GM21423 (cell line): ENCODE results near the gene TADA3.

ENCODE experiments used
- ATAC-seq: cut with Tn5 transposase; IDR thresholded peaks from one replicate; pipeline ENCODE4 v1.9.1; 2021; ENCODE audit warnings: mild to moderate bottlenecking, moderate library complexity; ENCODE audit not compliant: unreplicated experiment

The TADA3 gene

DNA sequence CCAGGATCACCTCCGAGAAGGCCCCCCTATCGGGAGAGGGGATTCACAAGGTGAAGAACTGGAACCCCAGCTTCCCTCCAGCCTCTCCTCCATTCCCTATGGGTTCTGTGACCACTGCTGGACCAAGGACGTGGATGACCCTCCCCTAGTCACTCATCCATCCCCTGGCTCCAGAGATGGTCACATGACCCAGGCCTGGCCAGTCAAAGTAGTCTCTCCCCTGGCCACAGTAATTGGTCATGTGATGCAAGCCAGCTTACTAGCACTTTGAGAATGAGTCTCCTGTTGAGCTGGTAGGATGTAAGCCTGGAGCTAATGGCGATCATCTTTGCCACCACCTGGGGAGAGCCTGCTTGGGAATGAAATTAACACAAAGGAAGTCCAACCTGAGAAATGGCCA, 26.4 kb downstream of the TADA3 start:
- no peak for ATAC-seq

DNA sequence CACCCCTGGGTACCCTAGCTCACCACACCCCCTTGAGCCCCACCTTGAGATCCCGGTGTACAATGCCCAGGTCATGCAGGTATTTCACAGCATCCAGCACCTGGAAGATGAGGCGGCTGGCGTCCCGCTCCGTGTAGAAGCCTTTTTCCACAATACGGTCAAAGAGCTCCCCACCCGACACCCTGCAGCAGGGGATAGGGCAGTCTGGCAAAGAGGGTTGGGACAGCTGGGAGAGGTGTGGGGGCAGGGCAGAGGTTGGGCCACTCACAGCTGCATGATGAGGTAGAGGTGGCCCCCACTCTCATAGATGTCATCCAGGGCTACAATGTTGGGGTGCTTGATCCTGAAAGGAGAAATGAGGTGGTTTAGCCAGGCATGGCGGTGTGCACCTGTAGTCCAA, 29.4 kb downstream of the TADA3 start:
- no peak for ATAC-seq

DNA sequence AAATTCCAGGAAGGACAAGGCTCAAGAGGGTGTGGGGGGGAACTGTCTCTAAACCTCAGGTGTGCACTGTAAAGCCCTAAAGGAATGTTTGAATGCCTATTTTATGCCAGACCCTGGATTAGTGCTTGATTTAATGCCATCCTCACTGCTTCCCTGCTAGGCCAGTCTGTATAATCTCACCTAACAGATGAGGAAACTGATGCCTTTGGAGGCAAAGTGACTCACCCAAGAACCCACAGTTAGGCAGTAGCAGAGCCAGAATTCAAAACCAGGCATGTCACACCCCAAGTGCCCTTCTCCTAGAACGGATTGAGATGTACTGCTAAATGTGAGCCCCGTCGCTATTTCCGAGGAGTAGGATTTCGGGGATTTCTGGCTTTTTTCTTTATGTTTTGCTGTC, 30.4 kb downstream of the TADA3 start:
- ATAC-seq = no peak

DNA sequence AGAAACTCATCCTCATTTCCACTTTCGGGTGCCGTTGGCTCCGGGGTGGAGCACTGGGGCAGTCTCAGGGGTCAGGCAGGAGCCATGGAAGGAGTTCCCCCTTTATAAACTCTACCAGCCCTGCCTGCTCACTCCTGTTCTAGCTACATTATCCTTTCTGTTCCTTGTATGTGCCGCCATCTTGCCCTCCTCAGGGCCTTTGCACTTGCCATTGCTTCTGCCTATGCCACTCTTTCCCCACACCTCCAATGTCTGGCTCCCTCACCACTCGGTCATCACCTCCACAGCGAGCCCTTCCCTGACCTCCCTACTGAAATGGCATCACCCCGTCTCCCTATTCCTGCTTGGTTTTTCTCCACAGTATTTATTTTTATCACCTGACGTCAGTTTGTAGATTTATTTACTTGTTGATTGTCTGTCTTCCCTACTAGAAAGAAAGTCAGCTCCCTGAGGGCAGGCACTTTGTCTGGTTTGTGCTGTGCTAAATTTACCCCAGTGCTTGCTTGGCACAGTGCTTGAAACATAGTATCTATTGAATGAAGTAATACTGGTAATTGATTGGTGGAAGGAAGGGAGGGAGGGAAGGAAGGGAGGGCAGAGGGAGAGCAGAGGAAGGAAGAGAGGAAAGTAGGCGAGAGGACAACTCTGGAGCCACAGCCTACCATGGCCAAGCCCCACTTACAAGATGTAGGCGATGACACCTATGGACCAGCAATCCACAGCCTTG, 31.3 kb downstream of the TADA3 start:
- ATAC-seq = no peak

DNA sequence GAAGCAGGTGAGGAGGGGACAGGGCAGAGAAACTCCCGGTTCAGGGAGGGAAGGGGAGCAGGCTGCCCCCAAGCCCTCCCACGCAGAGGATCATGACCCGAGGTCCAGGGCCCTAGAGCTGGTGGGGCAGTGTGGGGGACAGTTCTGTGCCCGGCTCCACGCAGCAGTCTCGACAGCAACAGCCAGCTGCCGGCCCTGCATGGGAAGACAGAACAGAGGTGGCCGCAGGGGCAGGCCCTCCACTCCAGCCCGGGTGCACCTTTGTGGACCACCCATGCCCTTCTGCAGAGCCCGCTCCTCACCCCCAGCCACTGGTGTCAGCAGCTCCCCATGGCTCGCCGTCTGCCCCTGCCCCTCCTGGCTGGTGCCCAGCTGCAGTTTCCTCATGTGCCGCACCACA, 34.8 kb downstream of the TADA3 start:
- no peak for ATAC-seq

DNA sequence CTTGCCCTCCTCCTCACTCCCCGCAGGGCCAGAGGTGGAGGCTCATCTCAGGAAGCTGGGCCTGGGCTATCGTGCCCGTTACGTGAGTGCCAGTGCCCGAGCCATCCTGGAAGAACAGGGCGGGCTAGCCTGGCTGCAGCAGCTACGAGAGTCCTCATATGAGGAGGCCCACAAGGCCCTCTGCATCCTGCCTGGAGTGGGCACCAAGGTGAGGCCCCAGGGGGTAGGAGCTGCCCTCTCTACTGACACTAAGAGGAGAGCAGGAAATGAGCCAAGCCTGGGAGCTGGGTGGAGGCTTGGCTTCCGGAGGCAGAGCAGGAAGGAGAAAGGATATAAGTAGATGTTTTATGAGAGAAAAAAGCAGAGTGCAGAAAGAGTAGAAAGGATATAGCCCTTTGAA, 37.6 kb downstream of the TADA3 start:
- ATAC-seq = no peak

DNA sequence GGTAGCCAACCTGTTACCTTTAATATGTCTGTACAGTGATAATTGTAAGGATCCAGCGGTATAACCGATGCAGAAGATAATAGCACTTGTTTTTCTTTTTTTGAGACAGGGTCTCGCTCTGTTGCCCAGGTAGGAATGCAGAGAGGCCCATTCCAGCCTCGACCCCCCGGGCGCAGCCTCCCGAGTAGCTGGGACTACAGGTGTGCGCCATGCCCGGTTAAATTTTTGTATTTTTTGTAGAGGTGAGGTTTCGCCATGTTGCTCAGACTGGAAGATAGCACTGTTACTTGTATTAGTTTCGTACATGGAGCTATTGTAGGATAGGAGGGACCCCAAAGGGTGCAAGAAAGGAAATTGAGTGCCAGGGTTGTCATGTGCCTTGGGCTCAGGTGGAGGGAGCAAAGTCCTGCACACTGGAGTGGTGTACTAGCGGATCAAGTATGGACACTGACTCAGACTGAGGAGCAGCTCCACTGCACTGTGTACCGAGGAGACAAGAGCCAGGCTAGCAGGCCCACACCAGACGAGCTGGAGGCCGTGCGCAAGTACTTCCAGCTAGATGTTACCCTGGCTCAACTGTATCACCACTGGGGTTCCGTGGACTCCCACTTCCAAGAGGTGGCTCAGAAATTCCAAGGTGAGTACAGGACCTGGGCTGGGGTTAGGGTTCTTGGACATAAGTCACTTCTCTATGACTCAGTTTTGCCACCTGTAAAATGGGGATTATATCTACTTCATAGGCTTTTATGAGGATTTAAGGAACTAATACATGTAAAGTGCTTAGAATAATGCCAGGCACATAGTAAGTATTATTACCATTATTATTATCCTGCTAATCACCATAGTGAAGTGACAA, 41.5 kb downstream of the TADA3 start:
- ATAC-seq = no peak

DNA sequence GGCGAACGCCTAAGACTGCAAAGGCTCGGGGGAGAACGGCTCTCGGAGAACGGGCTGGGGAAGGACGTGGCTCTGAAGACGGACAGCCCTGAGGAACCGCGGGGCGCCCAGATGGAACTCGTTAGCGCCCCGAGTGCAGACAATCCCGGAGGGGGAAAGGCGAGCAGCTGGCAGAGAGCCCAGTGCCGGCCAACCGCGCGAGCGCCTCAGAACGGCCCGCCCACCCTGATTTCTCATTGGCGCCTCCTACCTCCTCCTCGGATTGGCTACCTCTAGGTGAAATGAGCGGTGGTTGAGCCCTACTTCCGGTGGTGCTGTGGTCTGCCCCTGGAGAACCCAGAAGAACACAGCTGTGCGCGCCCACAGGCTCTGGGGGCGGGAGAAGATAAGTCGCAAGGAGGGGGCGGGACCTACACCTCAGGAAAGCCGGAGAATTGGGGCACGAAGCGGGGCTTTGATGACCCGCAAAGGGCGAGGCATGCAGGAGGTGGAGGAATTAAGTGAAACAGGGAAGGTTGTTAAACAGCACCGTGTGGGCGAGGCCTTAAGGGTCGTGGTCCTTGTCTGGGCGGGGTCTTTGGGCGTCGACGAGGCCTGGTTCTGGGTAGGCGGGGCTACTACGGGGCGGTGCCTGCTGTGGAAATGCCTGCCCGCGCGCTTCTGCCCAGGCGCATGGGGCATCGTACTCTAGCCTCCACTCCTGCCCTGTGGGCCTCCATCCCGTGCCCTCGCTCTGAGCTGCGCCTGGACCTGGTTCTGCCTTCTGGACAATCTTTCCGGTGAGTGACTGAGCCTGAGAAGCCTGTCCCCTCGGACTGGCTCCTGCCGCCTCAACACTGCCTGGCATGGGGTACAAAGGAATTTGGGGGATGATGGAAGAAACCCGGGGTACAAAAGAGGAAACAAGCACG, 42.4 kb downstream of the TADA3 start, which contains the start of gene OGG1:
Gene OGG1 (plus strand): TSS at position 308 of the 911 bp plus-strand sequence. CDS start 335 bp downstream, at position 643.
- peak; percentile 91 for ATAC-seq

DNA sequence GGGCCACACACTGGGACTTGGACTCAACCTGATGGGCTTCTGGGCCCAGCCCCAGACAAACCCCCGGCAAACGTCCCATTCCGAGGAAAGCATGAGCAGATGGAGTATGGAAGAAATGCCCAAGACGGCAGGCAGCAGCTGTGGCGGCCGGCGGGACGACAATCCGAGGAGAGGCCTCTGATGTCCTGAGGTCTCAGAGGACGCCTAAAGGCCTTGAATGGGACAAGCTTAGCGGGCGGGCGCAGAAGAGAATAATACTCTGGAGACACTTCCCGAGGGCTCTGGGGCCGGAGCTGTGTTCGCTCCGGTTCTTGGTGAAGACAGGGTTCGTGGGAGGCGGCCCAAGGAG, 43.0 kb downstream of the TADA3 start:
- ATAC-seq = no peak

DNA sequence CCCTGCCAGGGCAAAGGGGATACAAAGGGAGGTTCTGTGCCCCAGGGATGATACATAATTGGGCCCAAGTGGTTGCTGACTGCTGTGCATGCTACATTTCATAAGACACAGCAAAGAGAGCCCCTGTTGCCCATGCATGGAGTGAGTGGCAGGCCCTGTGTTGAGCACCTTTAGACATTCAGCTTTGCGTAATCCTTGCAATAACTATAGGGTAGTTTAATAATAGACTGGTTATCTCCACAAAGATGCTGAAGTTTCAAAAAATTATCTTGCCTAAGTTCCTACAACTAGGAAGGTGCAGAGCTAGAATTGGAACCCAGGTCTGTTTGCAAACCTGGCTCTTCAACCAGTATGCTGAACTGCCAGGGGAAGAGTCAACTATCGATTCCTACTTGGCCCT, 44.2 kb downstream of the TADA3 start:
- ATAC-seq = no peak

DNA sequence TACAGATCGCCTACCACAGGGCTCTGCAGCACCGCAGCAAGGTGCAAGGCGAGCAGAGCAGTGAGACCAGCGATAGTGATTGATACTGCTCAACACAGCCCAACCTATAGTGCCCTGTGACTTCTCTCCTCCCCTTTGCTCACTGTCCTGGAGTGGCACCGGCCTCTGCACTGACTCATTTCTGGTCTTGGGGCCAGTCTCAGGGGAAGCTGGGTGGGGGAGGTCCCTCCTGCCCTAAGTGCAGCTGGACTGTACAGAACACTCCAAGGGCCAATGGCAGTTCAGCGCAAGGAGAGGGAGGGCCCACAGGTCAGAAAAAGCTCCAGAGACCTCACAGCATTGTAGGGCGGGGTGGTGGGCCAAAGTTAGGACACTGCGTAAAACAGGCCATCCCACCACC, 45.0 kb downstream of the TADA3 start:
- ATAC-seq = no peak

DNA sequence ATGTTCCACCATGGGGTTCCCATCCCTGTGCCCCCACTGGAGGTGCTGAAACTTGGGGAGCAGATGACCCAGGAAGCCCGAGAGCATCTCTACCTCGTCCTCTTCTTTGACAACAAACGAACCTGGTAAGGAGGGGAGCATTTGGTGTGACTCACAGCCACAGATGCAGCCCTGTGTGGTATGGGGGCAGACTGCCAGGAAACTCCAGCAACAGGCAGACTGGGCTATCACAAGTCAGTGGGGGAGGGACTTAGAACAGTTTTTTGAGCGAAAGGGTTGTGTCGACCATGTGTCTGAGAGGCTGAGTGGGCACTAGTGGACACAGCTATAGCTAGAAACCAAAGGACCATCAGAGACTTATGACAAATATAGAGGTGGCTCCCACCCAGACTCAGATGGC, 45.9 kb downstream of the TADA3 start:
- ATAC-seq = no peak

DNA sequence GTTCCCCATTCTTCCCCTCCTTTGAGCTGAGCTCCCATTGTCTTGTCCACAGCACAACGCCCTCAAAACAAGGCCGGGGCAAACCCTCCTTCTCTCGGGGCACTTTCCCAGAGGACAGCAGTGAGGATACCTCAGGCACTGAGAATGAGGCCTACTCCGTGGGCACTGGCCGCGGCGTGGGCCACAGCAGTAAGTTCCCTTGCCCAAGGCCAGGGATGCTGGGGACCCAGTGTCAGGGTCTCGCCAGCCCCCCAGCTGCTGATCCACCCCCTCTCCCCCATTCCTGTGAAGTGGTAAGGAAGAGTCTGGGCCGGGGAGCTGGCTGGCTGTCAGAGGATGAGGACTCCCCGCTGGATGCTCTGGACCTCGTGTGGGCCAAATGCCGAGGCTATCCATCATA, 46.8 kb downstream of the TADA3 start:
- no peak for ATAC-seq

DNA sequence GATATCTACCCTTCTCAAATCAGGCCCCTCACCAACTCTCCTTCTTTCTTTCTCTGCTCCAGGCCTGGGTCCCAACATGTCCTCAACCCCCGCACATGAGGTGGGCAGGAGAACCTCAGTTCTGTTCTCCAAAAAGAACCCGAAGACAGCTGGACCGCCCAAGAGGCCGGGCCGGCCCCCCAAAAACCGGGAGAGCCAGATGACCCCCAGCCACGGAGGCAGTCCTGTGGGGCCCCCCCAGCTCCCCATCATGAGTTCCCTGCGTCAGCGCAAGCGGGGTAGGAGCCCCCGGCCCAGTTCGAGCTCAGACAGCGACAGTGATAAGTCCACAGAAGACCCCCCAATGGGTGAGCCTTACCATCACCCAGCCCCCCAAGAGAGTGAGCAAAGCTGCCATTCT, 48.1 kb downstream of the TADA3 start:
- no peak for ATAC-seq

DNA sequence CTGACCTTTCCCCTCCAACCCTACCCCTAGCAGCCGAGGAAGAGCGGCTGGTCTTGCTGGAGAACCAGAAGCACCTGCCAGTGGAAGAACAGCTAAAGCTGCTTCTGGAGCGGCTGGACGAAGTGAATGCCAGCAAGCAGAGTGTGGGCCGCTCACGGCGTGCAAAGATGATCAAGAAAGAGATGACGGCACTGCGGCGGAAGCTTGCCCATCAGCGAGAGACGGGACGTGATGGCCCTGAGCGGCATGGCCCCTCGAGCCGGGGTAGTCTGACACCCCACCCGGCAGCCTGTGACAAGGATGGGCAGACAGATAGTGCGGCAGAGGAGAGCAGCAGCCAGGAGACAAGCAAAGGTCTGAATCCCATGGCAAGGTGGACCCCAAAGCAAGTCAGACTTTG, 48.7 kb downstream of the TADA3 start:
- no peak for ATAC-seq

DNA sequence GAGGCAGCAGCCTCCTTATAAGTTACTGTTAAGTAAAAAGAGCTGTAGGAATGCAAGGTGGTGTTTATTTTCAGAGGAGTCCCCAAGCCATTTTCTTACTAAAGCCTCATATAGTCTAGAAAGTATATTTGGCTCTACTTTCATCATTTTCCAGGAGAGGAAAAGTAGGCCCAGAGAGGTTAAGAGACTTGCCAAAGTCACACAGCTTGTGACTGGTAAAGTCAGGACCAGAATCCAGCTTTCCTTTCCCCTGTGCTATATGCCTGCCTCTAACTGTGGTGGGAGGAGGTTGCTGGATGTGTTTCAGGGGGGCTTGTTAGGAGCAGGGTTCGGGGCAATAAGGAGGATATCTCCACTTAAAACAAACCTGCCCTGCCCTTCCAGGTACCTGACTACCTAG, 49.7 kb downstream of the TADA3 start:
- no peak for ATAC-seq

DNA sequence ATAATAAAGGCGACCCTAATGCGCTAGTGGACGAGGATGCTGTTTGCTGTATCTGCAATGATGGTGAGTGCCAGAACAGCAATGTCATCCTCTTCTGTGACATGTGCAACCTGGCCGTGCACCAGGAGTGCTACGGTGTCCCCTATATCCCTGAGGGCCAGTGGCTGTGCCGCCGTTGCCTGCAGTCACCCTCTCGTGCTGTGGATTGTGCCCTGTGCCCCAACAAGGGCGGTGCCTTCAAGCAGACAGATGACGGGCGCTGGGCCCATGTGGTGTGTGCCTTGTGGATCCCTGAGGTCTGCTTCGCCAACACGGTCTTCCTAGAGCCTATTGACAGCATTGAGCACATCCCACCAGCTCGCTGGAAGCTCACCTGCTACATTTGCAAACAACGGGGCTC, 53.1 kb downstream of the TADA3 start:
- ATAC-seq = no peak

DNA sequence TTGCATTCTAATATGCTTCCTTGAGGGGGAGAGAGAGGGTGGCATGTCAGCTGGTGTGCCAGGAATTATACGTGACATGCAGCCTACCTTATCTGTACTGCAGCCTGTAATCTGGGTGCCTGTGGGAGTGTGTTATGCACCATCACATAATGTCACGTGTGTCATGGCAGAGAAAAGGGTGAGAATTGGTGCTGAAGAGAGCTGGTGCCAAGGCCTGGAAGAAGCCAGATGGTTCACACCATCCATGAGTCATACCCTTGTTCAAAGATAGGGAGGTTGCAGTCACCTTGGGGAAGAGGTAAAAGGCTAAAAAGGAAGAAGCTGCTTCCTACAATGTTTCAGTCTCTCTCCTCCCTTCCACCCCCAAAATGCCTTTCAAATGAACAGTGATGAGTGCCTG, 55.4 kb downstream of the TADA3 start:
- ATAC-seq = no peak

DNA sequence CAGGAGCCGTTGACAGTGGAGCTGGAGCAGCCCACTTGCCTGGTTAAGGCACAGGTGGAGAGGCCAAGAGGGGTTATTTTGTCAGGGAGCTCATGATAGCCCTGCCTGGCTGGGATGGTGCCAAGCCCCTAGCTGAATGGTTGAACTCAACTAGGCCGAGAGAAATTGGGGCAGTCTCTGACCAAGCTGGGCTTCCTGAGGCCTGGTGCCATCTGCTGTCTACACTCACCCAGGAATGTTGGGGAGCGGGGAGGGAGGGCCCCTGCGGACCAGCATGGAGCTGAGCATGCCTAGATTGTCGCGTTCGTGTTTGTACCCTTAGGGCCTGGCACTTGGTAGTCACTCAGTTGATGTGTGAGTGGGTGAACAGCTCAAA, 59.5 kb downstream of the TADA3 start:
- no peak for ATAC-seq

DNA sequence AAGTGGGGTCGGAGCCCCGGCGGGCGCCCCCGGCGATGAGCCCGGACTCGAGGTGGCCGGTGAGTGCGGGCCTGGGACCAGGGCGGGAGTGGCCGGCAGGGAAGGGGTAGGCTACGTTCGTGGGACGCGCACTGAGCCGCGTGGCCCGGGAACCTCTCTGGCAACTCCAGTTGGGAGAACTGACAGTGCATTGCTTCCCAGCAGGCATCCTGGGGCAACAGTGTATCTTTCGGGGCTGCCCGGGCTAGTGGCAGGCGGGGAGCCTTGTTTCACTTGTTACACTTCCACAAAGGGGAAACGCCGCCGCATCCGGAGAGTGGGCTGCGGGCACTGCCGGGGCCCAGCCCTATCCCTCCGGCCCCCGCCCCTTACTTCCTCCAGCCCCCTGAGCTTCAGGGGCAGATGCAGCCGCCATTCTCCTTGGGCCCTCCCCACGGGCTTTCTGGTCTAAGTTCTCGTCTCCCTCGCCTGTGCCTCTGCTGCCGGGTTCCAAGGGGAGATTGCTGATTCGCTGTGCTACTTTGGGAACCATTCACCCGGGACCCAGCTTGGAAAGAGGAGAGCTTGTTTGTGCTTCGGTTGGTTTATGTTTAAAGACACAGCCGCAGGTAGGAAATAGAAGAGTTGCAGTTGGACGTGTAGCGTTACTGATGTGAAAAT, 60.1 kb downstream of the TADA3 start:
- ATAC-seq = peak; percentile 4
